Measurements from ENCODE around the gene HOXC11.

The HOXC11 gene

GRCh38 chr12:53959314-53959713 is 13.6 kb upstream of the HOXC11 start:
- DNase-seq = no peak

DNA sequence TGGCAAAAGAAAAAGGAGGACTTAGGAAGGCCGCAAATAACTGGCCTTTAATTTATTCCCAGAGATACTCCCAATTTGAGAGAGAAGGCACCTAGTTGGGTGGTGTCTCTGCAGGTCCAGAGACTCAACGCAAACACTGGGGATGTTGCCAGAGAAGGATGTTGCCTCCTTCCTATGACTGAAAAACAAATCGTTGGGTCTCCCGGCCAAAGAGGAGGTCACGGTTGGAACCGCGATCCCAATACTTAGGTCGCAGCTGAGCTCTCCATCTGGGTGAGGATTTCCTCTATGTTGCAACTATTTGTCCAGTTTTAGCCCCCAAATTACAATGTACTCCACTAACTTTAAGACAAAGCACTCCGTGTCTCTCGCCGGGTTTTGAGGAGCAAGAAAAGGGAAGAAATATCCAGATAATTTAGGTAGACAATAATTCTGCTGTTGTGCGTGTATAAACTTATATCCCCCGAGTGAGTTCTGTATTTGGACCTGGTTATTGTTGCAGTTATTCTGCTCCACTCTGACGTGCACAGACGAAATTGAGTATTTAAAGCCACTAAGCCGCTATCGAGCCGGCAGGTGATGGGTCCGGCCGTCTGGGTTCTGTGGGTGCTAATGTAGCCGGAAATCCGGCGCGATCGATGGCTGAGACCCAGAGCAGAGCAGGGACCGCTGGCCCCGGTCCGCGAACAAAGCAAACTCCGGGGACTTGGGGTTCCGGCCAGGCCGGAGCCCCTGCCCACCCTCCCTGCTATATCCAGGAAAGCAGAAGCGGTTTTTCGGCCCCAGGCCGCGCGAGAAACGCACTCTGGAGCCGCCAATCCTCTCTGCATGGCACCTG is 12.5 kb upstream of the HOXC11 start:
- no peak for DNase-seq

GRCh38 chr12:53961025-53961761 is 11.7 kb upstream of the HOXC11 start:
- no peak for DNase-seq

DNA sequence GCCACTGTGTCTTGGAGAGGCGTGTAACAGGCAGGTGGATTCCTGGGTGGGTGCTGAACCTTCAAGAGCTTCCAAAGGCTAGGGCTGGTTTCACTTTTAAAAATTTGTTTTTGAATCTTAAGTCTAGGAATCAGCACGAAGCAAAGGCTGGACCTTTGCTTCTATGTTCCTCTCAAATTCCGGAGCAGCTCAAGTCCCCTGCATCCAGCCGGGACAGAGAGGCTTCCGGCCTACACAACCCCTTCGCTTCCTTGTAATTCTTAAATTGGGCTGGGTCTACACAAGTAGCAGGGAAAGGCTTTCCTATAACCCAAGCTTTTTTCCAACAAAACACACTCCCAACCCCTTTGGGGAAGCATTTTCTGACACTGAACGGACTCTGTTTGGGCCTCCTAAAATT is 9.9 kb upstream of the HOXC11 start:
- DNase-seq = no peak

- no peak for DNase-seq
Observed at GRCh38 chr12:53963434-53964314, 9.3 kb upstream of the HOXC11 start.

- DNase-seq = no peak
Observed at GRCh38 chr12:53964315-53964713, 8.6 kb upstream of the HOXC11 start.

DNA sequence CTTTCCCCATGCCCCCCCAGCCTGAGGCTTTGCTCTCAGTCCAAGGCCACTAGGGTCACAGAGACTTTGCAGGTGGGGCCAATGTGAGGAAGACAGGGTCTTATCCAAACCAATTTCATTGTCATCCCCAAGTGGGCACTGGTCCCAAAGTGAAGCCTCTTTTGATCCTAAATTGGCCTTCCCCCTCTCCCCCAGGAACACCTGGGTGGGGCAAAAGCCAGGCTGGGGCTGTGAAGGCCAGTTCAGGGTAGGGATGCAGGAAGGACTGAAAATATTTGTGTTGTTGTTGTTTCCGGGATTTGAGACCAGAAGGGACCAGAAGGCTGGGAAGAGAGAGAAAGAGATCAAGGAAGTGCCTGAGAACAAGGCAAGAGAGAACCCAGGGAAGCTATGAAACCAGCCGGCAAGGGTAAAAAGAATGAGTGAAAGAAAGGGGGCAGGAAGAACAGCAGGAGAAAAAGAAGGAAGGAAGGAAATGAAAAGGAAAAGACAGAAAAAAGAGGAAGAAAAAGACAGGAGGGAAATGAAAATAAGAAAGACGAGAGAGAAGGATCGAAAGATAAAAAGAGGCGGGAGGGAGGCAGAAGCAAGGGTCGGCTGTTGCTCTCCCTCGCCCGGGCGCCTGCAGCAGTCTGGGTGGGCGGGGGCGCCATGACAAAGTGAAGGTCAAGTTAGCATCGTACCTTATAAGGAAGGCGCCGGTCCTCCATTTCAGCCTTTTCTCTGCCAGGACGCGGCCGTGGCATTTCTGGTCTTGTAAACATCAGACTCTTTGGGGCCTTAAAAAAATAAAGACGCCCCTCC is 7.4 kb upstream of the HOXC11 start:
- no peak for DNase-seq

DNA sequence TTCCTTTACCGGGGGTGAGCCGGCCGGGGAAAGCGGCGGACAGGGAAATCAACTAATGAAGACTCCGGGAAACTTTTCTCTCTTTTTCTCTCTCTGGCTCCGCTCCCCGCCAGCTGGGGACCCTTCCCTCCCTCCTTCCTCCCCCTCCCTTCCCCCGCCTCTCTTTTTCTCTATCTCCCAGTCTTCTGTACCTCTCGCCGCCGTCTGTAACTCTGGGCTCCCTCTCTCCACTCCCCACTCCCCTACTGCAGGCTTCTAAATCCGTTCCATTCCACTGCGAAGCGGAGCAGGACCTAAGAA is 6.9 kb upstream of the HOXC11 start:
- DNase-seq = no peak

DNA sequence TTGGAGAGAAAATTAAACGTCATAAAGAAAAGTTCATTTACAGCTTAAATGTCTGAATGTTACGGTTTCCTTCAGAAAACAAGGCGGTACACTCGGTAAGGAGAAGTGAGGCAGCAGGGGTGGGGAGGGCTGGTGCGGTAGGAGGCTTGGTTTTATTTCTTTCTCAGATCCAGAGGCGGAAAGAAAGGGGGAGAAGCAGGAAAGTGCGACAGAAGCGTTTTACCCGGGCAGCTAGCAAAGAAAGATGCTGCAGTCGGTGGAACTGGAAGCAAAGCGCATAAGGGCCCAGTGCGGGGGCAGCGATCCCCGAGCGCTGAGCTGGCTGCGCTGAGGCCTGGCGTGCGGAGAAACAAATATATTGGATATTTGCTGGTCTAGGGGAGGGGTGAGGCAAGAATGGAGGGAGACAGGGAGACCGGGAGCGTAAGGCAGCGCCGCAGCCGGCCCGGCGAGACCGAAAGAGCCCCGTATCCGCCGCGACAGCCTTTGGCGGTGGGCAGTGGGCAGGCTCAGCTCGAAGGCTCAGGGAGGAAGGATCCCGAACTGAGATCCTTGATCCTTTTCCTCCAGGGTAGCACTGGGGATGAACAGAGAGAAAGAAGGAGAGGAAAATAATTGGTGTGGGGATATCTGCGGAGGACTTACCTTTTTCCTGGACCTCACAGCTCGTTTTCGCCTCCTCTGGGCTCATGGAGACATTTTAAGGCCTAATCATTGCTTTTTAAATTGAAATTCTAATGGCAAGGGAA is 6.4 kb upstream of the HOXC11 start:
- no peak for DNase-seq

GRCh38 chr12:53967421-53967925 is 5.5 kb upstream of the HOXC11 start:
- no peak for DNase-seq

- no peak for DNase-seq
Observed at GRCh38 chr12:53968214-53969127, 4.5 kb upstream of the HOXC11 start.

DNA sequence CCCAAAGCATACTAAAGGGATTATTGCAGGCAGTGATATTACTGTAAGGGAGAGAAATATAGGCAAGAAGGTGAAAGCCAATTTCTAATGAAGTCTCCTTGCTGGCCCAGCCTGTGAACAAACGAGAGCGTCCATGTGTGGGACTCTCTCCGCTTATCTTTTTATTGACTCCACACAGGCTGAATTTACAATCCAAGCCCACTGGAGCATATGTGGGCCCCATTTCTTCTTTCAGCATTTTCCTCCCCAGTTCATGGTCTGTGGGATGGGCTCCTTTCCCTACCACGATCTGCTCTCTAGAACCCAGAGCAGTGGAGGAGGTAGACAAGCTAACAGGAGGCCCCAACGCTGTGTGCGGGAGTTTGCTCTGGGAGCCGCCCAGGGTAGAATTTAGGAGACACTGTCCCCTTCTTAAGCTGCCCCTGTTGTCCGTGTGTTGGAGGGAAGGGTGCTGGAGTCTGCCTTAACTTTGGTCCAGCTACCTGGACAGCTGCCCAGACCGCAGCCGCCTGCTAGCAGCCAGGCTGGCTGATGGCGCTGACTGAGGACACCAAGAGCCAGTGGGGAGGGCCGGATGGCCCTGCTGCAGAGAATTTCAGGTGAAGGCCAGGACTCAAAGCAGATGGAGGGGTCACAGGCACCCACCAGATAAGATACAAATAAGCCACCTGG is 3.2 kb upstream of the HOXC11 start:
- no peak for DNase-seq

- DNase-seq = no peak
Observed at GRCh38 chr12:53970451-53970850, 2.5 kb upstream of the HOXC11 start.

DNA sequence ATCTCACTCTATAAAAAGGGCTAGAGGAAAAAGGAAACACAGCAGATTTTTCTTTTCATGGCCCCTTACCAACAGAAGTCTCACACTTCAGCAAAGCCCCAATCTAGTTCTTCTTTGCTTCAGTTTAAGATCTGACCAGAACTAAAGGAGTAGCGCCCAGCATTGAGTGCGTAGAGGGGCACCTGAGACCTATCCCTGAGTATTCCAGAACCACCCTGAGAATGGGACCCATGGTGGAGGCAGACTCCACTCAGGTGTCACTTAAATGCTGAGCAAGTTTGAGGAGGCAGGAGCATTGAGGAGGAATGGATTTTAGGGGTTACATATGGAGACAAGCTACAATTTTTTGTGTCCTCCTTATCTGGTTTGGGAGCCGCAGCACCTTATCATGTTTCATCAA is 1.8 kb upstream of the HOXC11 start:
- no peak for DNase-seq

DNA sequence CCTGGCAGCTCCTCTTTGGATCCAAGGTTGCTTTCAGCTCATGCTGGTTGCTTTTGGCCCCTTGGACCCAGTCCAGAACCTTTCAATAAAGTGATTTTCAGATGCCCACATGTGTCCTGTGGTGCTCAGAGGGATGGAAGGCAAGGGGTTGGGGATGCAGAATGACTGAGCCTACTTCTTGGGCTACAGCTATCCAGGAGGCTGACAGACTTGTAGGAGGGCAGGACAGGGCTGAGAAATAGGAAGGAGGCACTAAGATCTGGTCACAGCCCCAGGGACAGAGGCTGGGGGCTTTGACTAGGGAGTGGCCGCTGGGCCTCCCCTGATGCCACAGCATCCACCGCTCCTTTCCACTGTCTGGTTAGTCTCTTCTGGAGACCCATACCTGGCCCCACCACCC is 1.2 kb upstream of the HOXC11 start:
- DNase-seq = no peak

DNA sequence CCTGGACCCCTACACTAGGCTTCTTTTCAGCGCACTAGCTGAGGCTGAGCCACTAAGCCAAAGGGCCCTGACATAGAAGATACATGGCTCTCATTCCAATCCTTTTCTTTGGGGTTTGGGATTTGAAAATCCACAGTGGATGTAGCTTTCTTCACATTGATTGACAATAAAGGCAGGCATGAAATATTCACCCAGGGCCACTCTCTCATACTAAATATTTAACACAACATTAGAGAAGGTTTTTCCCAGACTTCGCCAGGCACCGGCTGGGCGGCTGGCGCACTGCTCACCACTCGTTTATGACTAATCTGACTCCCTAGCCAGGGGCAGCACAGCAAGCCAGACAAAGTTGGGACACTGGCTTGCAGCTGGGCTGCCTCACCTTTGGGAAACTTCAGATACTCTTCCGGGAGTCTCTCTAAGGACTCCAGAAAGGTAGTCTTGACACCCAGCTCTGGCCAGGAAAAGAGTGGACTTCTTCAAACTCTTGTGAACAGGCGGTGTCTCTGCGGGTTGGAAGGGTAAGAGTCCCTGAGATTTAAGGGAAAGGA is 699 bp upstream of the HOXC11 start:
- DNase-seq = no peak

DNA sequence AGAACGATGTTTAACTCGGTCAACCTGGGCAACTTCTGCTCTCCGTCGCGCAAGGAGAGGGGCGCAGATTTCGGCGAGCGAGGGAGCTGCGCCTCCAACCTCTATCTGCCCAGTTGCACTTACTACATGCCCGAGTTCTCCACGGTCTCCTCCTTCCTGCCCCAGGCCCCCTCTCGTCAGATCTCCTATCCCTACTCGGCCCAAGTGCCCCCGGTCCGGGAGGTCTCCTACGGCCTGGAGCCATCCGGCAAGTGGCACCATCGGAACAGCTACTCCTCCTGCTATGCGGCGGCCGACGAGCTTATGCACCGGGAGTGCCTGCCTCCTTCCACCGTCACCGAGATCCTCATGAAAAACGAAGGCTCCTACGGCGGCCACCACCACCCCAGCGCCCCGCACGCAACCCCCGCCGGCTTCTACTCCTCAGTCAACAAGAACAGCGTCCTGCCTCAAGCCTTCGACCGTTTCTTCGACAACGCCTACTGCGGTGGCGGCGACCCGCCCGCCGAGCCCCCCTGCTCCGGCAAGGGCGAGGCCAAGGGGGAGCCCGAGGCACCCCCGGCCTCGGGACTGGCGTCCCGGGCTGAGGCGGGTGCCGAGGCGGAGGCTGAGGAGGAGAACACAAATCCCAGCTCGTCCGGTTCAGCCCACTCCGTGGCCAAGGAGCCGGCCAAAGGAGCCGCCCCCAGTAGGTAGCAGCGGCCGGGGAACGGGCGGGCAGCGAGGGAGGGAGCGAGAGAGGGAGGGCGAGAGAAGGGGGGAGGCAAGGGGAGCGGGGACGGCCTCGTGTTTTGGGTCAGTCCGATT is 513 bp downstream of the HOXC11 start:
- DNase-seq = no peak

Measured in SIG-M5 (cell line).